ENCODE measurements around the gene TNFRSF19.

DNA sequence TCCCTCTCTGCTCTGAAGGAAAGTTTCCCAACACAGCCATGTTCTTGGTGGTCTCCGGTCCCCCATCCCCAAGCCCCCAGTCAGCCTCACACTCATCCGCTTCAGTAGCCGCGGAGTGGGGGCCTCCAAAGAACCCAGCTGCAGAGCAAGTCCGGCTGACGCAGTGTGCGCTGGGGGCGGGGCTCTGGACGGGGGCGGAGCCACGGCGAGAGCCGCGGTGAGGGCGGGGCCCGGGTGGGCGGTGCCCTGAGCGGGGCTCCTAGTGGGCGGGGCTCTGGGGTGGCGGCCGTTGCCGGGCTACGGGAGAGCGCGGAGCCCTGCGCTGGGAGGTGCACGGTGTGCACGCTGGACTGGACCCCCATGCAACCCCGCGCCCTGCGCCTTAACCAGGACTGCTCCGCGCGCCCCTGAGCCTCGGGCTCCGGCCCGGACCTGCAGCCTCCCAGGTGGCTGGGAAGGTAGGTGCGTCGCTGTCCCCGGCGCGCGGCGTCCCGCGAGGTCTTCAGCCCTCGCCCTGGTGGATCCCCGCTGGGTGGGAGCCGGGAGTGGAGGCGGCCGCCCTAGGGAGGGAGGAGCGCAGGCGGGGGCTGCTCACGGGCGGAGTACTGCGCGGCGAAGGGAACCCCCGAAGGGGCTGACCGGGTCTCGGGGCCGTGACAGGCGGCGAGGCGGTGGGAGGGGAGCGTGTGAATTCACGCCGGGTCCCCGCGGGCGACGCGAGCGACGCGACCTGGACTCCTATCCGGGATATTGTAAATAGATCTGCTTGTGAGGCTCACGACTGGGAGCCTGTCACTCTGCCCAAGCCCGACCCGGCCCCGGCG lies 9.1 kb downstream of the TNFRSF19 start:
- TF ChIP-seq, protein P1, sequence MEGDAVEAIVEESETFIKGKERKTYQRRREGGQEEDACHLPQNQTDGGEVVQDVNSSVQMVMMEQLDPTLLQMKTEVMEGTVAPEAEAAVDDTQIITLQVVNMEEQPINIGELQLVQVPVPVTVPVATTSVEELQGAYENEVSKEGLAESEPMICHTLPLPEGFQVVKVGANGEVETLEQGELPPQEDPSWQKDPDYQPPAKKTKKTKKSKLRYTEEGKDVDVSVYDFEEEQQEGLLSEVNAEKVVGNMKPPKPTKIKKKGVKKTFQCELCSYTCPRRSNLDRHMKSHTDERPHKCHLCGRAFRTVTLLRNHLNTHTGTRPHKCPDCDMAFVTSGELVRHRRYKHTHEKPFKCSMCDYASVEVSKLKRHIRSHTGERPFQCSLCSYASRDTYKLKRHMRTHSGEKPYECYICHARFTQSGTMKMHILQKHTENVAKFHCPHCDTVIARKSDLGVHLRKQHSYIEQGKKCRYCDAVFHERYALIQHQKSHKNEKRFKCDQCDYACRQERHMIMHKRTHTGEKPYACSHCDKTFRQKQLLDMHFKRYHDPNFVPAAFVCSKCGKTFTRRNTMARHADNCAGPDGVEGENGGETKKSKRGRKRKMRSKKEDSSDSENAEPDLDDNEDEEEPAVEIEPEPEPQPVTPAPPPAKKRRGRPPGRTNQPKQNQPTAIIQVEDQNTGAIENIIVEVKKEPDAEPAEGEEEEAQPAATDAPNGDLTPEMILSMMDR (IDR thresholded peaks at IDR 0.05): peak in 1 of 4 experiments; percentile 1
- TF ChIP-seq POLR2A (IDR thresholded peaks at IDR 0.05): peak; percentile 38 to 74

Data from uterus (tissue), 2 donors.